Activated T-cell treated with anti-CD3 and anti-CD28 coated beads for 4 hours (primary cell): ENCODE data around the gene KAT2A.
A peak's percentile ranks its signal among the peaks of the same experiment; 100 is the strongest.

Experiments
- DNase-seq: peaks from one replicate; pipeline ENCODE4 v3.0.0-alpha.2; 2020

The KAT2A gene

GRCh38 chr17:42090964-42091790 is 30.0 kb downstream of the KAT2A start:
- no peak for DNase-seq

- no peak for DNase-seq
These were observed 32.4 kb downstream of the KAT2A start for GRCh38 chr17:42088736-42089135.

GRCh38 chr17:42087736-42088705 is 33.1 kb downstream of the KAT2A start:
- DNase-seq = no peak

GRCh38 chr17:42087042-42087701 is 34.0 kb downstream of the KAT2A start:
- no peak for DNase-seq

GRCh38 chr17:42081516-42082129 is 39.5 kb downstream of the KAT2A start:
- DNase-seq = no peak

GRCh38 chr17:42079541-42079940 is 41.6 kb downstream of the KAT2A start:
- no peak for DNase-seq

- DNase-seq = no peak
These were observed 42.6 kb downstream of the KAT2A start for GRCh38 chr17:42078396-42079043.

- DNase-seq = no peak
These were observed 43.4 kb downstream of the KAT2A start for GRCh38 chr17:42077755-42078154.

GRCh38 chr17:42076797-42077559 is 44.2 kb downstream of the KAT2A start:
- DNase-seq = no peak

- no peak for DNase-seq
These were observed 45.4 kb downstream of the KAT2A start for GRCh38 chr17:42075789-42076188.

- DNase-seq = no peak
These were observed 48.6 kb downstream of the KAT2A start for GRCh38 chr17:42072323-42073187.

- no peak for DNase-seq
These were observed 49.4 kb downstream of the KAT2A start for GRCh38 chr17:42071810-42072209.

GRCh38 chr17:42068979-42069378 is 52.2 kb downstream of the KAT2A start:
- DNase-seq = no peak

- DNase-seq = peak; percentile 61
These were observed 53.6 kb downstream of the KAT2A start for GRCh38 chr17:42067371-42068091.

GRCh38 chr17:42065201-42065600 is 56.0 kb downstream of the KAT2A start:
- no peak for DNase-seq
